DMS79 (cell line): ENCODE results near the gene IFITM2.
"Not testable (repeated sequence)": the region's sequence is repeated elsewhere in the genome, so short reads cannot be mapped to it uniquely, and the experiment has no call there.

Source experiments
- DNase-seq: peaks from one replicate; lab custom pipeline; 2025; lab: John Stamatoyannopoulos, UW

Gene IFITM2

DNA sequence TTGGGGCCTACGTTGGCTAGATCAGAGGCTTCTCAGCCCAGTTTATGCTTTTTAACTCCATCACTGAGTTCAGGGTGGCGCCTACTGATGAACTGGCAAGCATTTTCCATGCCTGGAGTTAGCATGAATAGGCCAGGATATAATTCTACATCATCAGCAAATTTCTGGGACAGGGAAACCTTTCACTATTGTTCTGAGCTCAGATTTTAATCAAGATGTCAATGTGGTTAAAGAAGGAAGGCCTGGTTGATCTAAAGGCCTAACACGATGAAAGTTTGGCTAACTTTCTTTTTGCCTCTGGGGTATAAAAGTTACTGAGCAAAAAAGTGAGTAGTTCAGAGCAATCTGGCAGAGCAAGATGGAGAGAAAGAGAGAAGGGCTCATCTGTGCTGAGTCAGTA, 34.7 kb downstream of the IFITM2 start:
- no peak for DNase-seq

DNA sequence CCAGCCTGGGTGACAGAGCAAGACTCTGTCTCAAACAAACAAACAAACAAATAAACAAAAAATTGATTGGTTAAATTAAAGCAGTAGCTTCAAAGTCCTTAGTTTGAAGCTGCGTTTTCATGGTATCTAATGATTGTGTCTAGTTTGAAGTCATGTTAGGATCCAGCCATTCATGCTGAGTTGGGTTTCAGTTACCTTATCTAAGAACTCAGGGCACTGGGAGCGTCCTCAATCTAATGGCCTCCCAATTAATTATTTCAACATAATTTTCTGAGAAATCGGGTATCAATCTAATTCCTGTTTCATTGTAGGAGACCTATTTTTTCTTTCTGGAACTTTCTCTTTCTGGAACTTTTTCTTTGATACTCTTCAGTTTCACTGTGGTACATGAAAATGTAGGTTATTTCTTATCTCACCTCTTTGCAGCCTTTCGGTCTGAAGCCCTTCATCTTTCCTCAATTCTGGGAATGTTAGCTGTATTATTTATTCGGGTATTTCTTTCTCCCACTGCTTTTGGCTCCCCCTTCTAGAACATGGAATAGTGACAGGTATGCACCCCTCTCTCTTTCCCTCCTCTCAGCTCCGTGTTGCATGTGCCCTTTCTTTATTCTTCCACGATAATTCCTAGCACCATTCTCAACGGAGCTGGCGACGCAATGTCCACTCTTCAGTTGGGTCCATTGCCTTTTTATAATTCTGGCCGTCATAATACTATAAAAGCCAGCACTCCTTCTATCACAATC, 37.4 kb downstream of the IFITM2 start:
- no peak for DNase-seq

DNA sequence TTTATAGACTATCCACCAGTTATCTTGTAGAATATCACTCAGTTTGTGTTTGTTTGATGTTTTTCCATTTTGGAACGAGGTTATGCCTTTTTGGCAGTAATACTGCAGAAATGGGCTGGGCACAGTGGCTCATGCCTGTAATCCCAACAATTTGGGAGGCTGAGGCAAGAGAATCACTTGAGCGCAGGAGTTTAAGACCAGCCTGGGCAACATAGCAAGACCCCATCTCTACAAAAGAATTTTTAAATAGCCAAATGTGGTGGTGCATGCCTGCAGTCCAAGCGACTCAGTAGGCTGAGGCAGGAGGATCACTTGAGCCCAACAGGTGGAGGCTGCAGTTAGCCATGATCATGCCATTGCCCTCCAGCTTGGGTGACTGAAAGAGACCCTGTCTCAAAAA, 38.9 kb downstream of the IFITM2 start:
- DNase-seq = no peak

DNA sequence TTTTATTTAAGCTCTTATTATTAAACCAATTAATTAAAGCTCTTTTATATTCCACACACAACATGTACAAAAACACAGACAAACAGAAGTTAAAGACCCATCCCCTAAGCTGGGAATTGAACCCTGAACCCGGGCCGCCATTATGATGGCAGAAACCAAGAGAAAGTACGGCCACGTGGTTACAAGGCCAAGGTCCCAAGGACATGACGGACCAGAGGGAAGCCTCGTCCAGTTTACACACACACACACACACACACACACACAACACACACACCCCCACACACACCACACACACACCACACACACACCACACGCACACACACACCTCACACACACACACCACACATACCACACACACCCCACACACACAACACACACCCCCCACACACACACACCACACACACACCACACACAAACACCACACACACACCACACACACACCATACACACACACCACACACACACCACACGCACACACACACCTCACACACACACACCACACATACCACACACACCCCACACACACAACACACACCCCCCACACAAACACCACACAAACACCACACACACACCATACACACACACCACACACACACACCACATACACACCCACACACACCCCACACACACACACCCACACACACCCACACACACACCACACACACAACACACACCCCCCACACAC, 41.8 kb downstream of the IFITM2 start:
- not testable (repeated sequence) for DNase-seq

DNA sequence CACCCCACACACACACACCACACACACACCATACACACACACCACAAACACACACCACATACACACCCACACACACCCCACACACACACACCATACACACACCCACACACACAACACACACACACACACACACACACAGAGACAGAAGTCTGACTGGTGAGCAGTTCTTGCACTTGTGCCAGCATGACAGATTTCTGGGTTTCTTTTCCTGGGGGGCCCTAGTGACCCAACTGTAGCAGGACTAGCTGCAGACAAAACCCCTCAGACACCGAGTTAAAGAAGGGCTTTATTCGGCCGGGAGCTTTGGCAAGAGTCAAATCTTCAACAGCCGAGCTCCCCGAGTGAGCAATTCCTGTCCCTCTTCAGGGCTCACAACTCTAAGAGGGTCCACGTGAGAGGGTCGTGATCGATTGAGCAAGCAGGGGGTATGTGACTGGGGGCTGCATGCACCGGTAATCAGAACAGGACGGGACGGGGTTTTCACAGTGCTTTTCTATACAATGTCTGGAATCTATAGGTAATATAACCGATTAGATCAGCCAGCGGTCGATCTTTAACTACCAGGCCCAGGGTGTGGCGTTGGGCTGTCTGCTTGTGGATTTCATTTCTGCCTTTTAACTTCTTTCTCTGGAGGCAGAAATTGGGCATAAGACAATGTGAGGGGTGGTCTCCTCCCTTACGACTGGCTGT, 42.6 kb downstream of the IFITM2 start:
- not testable (repeated sequence) for DNase-seq

DNA sequence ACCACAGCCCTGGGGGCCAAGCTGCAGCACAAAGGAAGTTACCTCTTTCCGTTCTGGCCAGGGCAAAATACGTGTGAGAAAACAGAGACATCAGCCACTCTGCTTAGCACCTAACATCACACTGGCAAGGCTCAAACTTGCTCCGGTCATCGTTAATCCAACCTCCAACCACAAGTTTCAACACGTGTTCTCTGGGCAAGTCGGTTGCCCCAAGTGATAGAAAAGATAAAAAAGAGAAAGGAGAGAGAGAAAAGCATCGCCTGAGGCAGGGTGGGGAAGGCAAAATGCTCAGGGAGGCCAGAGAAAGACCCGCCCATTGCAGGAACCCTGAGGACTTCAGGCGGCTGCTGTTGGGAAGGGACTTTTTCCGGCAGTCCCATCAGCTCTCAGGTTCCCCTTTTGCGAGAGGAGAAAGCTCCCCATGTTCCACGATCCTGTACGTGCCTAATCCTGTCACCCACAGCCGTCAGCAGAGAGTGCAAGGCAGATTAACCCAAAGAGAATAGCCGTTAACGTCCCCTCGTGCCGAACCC, 43.2 kb downstream of the IFITM2 start:
- DNase-seq = no peak

DNA sequence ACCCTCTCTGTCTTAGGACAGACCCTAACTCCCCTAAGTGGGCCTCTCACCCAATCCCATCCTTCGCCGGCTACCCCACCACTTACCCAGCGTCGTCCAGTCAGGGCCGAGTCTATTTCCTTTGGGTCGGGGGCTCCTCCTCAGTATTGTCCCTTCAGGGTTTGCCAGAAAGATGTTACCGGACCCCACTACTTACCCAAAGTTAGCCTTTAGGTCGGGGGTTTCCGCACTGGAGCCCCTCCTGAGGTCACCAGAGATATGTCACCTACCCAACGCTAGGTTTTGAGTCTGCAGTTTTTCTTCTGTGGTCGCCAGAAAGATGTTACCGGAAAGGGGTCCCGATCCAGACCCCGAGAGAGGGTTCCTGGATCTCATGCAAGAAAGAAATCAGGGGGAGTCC, 43.8 kb downstream of the IFITM2 start:
- no peak for DNase-seq

DNA sequence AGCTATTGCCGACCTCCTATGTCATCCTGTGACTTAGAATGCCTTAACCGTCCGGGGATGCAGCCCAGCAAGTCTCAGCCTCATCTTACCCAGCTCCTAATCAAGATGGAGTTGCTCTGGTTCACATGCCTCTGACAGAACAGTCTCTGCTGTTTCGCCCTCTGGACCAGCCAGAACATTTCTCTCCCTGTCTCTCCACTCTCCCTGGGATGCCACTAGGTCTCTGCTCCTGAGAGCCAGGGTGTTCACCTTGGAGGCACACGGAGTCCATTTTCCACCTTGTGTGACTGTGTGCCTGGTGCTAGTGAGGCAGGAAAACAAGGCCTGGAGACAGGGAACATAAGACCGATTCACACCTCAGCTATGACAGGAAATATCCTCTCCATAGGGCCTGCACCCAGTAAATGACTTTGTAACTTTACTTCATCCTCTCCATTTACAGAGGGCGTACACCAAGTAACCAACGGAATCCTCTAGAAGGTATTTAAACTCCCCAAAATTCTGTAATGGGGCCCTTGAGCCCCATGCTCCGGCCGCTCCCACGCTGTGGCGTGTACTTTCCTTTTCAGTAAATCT, 44.9 kb downstream of the IFITM2 start:
- DNase-seq = no peak

DNA sequence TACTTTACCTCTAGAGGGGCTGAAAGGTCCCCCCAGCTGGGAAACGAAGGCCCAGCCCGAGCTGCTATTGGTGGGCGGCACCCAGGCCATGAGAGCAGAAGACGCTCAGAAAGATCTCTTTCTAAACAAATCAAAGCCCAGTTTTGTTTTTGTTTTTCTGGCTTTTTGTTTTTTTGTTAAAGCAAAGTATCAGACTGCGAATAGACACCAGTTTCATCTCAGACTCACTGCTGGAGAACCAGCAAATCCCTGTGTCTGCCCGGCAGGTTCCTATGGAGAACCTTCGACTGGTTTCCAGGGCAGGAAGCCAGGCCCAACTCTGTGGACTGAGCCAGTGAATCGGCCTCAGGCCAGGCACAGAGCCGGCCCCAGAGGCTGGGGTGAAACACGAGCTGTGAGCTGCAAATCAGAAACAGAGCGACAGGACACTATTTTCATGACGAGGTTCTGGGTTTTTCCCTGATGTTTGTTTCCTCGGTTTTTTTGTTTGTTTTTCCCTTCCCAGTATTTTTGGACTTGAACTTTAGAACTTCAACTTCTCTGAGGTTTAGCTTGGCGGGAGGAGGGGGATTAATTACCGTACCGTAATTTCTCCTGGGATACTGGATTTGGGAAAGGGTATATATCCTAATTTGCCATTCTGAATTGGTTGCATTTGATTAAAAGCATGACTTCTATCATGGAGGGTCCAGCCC, 45.7 kb downstream of the IFITM2 start:
- no peak for DNase-seq

DNA sequence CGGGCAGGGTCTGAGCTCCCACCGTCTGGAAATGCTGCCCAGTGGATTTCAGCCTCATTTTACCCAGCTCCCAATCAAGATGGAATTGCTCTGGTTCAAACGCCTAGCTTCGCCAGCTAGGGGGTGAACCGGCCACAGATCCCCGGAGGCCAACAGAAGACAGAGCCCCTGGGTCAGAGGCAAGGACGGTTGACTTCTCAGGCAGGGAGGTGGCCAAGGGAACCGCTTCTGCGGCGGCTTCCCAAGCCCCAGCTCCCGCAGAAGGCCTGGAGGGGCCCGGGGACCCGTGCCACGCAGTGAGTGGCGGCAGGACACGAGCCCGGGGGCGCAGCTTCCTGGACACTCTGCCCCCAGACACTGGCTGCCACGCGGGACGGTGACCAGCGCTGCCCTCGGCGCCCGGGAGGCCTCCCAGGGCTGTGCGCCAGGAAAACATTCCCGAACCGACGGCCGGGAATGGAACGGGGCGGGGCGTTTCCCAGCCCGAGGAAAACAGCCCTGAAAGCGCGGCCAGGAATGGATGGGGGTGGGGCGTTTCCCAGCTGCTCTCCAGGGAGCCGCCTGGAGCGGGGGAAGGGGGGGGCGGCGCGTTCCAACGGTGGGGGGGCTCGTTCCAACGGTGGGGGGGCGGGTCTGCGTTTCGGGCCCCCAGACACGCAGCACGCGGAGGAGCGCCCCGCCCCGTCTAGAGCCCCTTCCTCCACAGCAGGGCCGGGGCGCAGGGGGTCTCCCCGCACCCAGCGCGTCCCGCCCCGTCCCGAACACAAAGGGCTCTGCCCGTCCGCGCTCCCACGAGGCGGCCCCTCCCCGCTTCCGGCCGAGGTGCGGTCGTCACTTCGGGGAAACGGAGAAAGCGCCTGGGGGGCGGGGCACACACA, 48.2 kb downstream of the IFITM2 start:
- DNase-seq = no peak

DNA sequence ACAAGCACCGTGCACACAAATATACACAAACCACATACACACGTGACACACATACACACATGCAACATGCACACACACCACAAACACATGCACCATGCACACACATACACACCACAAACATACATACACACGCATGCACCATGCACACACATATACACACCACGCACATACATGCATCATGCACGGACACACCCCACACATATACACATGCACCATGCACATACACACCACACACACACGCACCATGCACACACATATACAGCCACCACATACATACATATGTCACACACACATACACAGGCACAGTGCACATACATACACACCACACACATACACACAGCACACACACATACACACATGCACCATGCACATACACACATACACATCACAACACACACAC, 49.0 kb downstream of the IFITM2 start:
- no peak for DNase-seq

DNA sequence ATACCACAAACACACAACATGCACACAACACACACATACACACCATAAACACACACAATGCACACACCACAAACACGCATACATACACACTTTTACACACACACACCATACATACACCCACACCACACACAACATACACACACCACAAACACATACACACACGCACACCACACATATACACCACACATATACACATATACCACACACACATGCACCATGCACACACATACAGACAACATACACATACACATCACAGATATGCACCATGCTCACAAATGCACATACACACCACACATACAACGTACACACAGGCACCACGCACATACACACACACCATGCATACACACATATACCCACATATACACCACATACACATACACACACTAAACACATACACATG, 50.0 kb downstream of the IFITM2 start:
- no peak for DNase-seq

DNA sequence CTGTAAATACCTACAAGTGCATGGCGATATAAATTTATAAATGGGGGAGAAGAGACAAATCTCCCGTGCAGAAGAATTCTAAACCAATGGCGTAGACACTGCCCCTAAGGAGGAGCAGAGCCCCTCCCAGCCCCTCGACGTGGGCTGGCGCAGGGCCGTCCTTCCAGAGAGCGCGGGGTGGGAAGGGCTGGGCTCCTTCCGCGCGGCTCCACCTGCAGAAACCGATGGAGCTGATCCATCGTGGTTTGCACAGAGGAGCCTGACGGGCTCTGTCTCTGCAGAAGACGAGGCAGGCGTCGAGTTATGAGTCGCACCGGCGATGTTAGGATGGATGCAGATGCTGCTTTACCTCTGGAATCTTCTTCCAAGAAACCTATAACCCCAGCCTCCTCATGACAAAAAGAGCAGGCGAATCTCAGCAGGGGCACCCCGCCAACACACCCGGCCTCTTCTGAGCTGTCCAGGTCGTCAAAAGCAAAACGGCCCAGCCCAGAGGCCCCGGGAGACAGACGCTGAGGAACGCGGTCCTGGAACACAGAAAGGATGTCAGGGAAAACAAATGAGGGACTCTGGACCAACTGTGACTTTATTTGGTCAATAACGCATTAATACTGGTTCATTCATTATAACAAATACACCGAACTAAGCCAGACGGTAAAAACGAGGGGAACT, 50.6 kb downstream of the IFITM2 start:
- no peak for DNase-seq
